D721Med (cell line): ENCODE measurements around the gene UTS2.

Source experiments
- DNase-seq: peaks from one replicate; pipeline ENCODE4 v3.0.0; 2011; ENCODE audit warnings: low spot score; ENCODE audit not compliant: insufficient read length
- FAIRE-seq: peaks from 2 replicates; lab custom pipeline; 2011; peaks lifted over from hg19 to GRCh38; lab: Jason Lieb, UNC
- TF ChIP-seq, protein P1 (sequence below): IDR thresholded peaks from 2 replicates; pipeline ENCODE4 v1.5.1; 2012; ENCODE audit warnings: mild to moderate bottlenecking, control low read depth; ENCODE audit not compliant: insufficient read depth; ENCODE audit errors: missing control alignments

Gene UTS2

DNA sequence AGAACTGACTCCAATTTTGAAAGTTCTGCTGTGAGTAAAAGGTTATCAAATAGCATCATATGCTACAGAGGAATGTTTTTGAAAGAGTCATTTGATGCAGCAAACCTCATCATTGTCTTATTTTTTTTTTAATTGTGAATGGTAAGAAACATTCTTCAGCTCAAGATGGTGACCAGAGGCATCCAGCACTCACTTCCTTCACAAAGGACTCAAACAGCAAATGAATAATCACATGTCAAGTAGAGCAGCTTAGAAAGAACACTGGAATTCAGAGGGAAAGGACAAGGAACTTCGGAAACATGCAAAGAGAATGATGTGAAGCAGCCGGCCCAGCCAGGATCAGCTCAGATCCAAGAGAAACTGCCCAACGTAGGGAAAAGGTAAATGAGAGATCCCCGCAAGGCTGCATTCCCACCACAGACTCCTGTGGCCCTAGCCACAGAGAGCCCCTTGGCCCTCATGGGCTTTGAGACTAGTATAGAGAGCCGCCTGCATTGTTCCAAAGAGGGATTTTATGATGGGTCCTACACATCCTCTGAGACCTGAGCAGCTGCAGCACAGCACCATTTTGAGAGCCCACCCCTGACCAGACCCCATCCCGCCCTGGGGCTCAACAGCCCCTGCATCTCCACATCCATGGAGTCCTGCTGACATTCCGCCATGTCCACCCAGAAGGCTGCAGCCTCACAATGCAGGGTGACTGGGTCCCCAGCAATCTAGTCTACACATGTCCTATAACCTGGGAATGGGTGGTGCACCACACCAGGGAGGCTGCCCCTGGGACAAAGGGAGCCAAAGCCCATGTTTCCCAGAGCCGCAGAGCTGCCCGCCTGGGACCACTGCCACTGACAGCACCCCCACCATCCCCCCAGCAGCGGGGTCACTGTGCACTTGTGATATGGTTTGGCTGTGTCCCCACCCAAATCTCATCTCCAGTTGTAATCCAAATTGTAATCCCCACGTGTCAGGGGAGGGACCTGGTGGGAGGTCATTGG lies 21.2 kb upstream of the UTS2 start:
- TF ChIP-seq, protein P1, sequence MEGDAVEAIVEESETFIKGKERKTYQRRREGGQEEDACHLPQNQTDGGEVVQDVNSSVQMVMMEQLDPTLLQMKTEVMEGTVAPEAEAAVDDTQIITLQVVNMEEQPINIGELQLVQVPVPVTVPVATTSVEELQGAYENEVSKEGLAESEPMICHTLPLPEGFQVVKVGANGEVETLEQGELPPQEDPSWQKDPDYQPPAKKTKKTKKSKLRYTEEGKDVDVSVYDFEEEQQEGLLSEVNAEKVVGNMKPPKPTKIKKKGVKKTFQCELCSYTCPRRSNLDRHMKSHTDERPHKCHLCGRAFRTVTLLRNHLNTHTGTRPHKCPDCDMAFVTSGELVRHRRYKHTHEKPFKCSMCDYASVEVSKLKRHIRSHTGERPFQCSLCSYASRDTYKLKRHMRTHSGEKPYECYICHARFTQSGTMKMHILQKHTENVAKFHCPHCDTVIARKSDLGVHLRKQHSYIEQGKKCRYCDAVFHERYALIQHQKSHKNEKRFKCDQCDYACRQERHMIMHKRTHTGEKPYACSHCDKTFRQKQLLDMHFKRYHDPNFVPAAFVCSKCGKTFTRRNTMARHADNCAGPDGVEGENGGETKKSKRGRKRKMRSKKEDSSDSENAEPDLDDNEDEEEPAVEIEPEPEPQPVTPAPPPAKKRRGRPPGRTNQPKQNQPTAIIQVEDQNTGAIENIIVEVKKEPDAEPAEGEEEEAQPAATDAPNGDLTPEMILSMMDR = no peak
- DNase-seq = no peak
- FAIRE-seq = no peak

DNA sequence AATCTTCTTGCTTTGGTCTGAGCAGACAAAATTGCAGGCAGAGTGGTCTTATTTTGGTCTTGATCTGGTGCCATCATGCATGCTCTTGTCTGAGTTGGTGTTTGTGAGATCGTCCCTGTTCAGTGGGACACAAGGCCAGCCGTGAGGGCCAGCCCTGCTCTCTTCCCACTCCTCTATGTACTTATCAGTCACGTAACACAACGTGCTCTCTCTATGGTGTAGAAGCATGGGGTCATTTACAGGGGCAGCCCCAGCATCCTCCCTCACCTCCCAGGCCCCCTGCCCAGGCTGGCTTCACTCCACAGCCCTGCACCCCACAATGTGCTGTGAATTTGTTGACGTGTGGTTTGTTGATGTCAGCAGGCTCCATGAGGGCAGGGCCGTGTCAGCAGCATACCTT lies 18.3 kb upstream of the UTS2 start:
- DNase-seq (no peak), FAIRE-seq (no peak)
- TF ChIP-seq, protein P1 = no peak

DNA sequence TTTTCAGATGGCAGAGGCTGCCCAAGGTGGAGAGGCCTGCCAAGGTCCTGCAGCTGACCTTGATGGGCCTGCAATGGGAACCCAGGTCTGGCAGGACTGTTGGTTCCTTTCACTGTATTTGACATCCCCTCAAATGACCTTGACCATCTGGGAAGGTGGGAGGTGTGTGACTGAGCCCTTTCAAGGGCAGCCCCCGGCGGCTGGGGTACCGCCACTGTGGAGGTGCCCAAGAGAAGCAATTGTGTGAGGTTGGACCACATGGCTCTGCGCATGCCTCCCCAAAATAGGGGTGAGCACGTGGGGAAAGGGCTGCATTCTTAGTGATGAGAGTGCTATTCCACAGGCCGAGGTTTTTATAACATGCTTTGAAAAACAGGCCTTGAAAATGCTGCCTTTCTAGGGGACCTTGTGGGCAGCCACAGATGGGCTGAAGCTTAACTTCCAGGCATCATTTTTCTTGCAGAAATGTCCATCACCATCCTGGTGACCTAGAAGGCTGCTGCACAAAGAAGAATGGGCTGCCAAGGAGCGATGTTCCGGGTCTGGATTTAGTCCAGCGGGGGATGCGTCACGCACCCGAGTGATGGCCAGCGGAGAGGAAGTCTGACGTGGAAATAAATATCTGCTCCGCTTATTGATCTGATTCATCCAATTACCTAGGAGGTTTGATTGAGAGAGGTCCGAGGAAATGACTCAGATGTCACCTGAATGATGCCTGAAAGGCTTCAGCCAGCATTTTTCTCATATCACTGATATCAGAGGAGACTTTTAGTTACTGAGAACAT lies 16.5 kb upstream of the UTS2 start:
- TF ChIP-seq, protein P1 = no peak
- FAIRE-seq = no peak

DNA sequence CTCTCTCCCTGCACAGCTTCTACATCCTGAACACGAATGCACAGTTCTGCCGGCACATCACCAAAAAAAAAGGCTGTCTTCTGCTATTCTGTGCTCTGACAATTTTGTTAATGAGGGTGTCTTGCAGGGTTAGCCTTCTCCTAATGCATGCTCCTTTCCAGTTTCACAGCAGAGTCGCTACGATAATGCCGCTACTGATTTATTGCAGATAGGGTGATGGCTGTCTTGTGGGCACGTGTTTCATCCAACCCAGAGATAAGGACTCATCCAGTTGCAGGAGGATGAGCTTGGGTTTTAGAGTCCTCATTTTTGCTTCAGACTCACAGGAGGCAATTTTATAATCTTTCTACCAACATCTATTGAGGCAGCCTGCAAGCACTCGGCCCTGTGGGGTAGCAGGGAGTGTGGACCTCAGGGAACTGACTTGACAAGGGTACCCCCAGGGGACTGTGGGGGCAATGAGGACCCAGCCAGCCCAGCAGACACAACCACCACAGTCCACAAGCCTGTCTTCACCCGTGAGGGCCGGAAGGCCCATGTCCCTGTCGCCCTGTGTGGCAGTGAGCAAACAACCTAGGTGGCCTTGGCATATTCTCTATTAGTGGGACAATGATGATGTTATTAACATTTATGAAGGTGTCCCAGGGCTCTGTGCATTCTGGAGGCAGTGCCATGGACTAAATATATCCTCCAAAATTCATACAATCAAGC lies 15.4 kb upstream of the UTS2 start:
- FAIRE-seq = no peak

More for the DNA sequence above, 16.5 kb upstream of the UTS2 start:
- DNase-seq = no peak

DNA sequence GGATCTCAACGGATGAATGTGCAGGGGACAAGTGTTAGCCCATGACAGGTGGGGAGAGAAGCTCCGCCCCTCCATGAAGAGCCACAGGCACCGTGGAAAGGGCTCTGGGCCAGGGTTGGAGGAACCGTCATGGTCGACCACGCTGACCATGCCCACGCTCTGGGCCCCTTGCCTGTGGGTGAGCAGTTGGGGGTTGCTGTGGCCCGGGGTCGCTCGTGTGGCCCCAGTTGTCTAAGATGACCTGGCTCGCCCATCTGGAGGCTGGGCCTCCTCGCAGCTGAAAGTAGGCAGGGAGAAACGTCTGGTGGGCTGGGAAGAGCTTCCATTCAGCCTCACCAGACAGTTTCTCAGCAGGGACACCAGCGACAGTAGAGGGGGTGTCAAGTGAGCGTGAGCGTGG lies 13.1 kb upstream of the UTS2 start:
- no peak for DNase-seq
- TF ChIP-seq, protein P1 = no peak
- FAIRE-seq = no peak

More for the DNA sequence above, 15.4 kb upstream of the UTS2 start:
- DNase-seq = no peak
- TF ChIP-seq, protein P1 = no peak

DNA sequence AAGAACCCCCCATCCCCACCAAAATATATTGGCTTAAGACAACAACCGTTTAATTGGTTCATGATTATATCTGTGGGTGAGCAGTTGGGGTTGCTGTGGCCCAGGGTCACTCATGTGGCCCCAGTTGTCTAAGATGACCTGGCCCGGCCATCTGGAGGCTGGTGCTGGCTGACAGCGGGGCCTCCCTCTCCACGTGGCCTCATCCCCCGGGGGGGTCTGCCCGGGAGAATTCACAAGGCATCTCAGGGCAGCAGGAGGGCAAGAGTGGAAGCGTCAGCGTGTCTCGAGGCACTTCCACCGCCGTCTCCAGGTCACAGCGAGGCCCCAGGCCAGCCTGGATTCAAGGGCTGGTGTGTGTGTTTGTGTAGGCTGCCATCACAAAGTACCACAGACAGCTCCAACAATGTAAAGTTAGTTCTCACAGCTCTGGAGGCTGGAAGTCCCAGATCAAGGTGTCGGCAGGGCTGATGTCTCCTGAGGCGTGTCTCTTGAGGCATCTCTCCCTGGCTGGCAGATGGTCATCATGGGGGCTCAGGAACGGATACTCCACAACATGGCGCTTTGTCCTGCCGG lies 11.0 kb upstream of the UTS2 start:
- no peak for FAIRE-seq
- TF ChIP-seq, protein P1 = no peak

More for the DNA sequence above, 11.0 kb upstream of the UTS2 start:
- no peak for DNase-seq
